ENCODE results near the gene PRPF40A.

The PRPF40A gene

GRCh38 chr2:152630466-152630865, 86.8 kb downstream of the PRPF40A start:
- Mint-ChIP-seq H3K4me3 (no peak overlapping the region), H3K27ac (no peak overlapping the region), H3K36me3 (no peaks in the 10 kb centered on the region), H3K9me3 (no peaks in the 10 kb centered on the region), H3K4me1 (peaks cover 0 to 2% of the 10 kb centered on the region in 2 donors), H3K27me3 (no peaks in the 10 kb centered on the region)
- ATAC-seq (replicated peaks) = no peak
- no peak for DNase-seq

GRCh38 chr2:152629202-152629601, 88.1 kb downstream of the PRPF40A start:
- Mint-ChIP-seq H3K27ac (no peak overlapping the region), H3K9me3 (no peaks in the 10 kb centered on the region), H3K4me1 (no peaks in the 10 kb centered on the region), H3K27me3 (no peaks in the 10 kb centered on the region), H3K36me3 (no peaks in the 10 kb centered on the region), H3K4me3 (no peak overlapping the region)
- DNase-seq (no peak), ATAC-seq (replicated peaks) (no peak)

GRCh38 chr2:152627351-152627957, 89.8 kb downstream of the PRPF40A start:
- H3K4me3 Mint-ChIP-seq = no peak overlapping the region
- H3K27me3 Mint-ChIP-seq = no peaks in the 10 kb centered on the region
- no peak overlapping the region for H3K27ac Mint-ChIP-seq
- DNase-seq = no peak
- no peaks in the 10 kb centered on the region for H3K36me3 Mint-ChIP-seq
- no peaks in the 10 kb centered on the region for H3K9me3 Mint-ChIP-seq
- peak; percentile 46 to 61 for ATAC-seq (replicated peaks)
- no peaks in the 10 kb centered on the region for H3K4me1 Mint-ChIP-seq

- ATAC-seq (replicated peaks) (no peak), DNase-seq (no peak)
- Mint-ChIP-seq H3K27ac (no peak overlapping the region), H3K36me3 (no peaks in the 10 kb centered on the region), H3K27me3 (no peaks in the 10 kb centered on the region), H3K9me3 (no peaks in the 10 kb centered on the region), H3K4me3 (no peak overlapping the region), H3K4me1 (no peaks in the 10 kb centered on the region)
Measured at GRCh38 chr2:152626911-152627339, 90.3 kb downstream of the PRPF40A start.

- no peak for ATAC-seq (replicated peaks)
- Mint-ChIP-seq H3K36me3 (peaks cover 0 to 1% of the 10 kb centered on the region in 2 donors), H3K9me3 (no peaks in the 10 kb centered on the region), H3K27ac (no peak overlapping the region), H3K4me3 (no peak overlapping the region), H3K4me1 (no peaks in the 10 kb centered on the region), H3K27me3 (no peaks in the 10 kb centered on the region)
- no peak for DNase-seq
Measured at GRCh38 chr2:152624805-152625204, 92.5 kb downstream of the PRPF40A start.

- no peaks in the 10 kb centered on the region for H3K9me3 Mint-ChIP-seq
- no peaks in the 10 kb centered on the region for H3K4me1 Mint-ChIP-seq
- no peak overlapping the region for H3K4me3 Mint-ChIP-seq
- no peak overlapping the region for H3K27ac Mint-ChIP-seq
- no peak for DNase-seq
- H3K36me3 Mint-ChIP-seq = peaks cover 2 to 7% of the 10 kb centered on the region in 2 donors
- no peaks in the 10 kb centered on the region for H3K27me3 Mint-ChIP-seq
- ATAC-seq (replicated peaks) = no peak
Measured at GRCh38 chr2:152623775-152624174, 93.5 kb downstream of the PRPF40A start.

GRCh38 chr2:152623076-152623740, 94.1 kb downstream of the PRPF40A start:
- Mint-ChIP-seq H3K9me3 (no peaks in the 10 kb centered on the region), H3K4me3 (no peak overlapping the region), H3K36me3 (peaks cover 2 to 9% of the 10 kb centered on the region in 2 donors), H3K27ac (no peak overlapping the region), H3K4me1 (no peaks in the 10 kb centered on the region), H3K27me3 (no peaks in the 10 kb centered on the region)
- DNase-seq (no peak), ATAC-seq (replicated peaks) (no peak)

GRCh38 chr2:152622219-152622618, 95.0 kb downstream of the PRPF40A start:
- no peaks in the 10 kb centered on the region for H3K4me1 Mint-ChIP-seq
- H3K9me3 Mint-ChIP-seq = no peaks in the 10 kb centered on the region
- H3K27me3 Mint-ChIP-seq = no peaks in the 10 kb centered on the region
- DNase-seq = no peak
- no peak overlapping the region for H3K4me3 Mint-ChIP-seq
- ATAC-seq (replicated peaks) = no peak
- H3K36me3 Mint-ChIP-seq = peaks cover 2 to 9% of the 10 kb centered on the region in 2 donors
- no peak overlapping the region for H3K27ac Mint-ChIP-seq

- no peak for ATAC-seq (replicated peaks)
- Mint-ChIP-seq H3K4me1 (no peaks in the 10 kb centered on the region), H3K36me3 (peaks cover 3 to 9% of the 10 kb centered on the region in 2 donors), H3K27ac (no peak overlapping the region), H3K27me3 (no peaks in the 10 kb centered on the region), H3K9me3 (no peaks in the 10 kb centered on the region), H3K4me3 (no peak overlapping the region)
- no peak for DNase-seq
Measured at GRCh38 chr2:152620985-152621384, 96.3 kb downstream of the PRPF40A start.

- H3K4me1 Mint-ChIP-seq = peaks cover 2% of the 10 kb centered on the region in 2 donors
- ATAC-seq (replicated peaks) (no peak), DNase-seq (no peak)
- no peaks in the 10 kb centered on the region for H3K27me3 Mint-ChIP-seq
- no peak overlapping the region for H3K4me3 Mint-ChIP-seq
- no peak overlapping the region for H3K27ac Mint-ChIP-seq
- peaks cover 3 to 9% of the 10 kb centered on the region in 2 donors for H3K36me3 Mint-ChIP-seq
- H3K9me3 Mint-ChIP-seq = no peaks in the 10 kb centered on the region
Measured at GRCh38 chr2:152620208-152620607, 97.1 kb downstream of the PRPF40A start.

- ATAC-seq (replicated peaks) = no peak
- DNase-seq = no peak
- no peaks in the 10 kb centered on the region for H3K9me3 Mint-ChIP-seq
- H3K27me3 Mint-ChIP-seq = no peaks in the 10 kb centered on the region
- no peak overlapping the region for H3K27ac Mint-ChIP-seq
- no peak overlapping the region for H3K4me3 Mint-ChIP-seq
- peaks cover 13 to 21% of the 10 kb centered on the region in 2 donors for H3K4me1 Mint-ChIP-seq
- H3K36me3 Mint-ChIP-seq = peaks cover 3 to 9% of the 10 kb centered on the region in 2 donors
Measured at GRCh38 chr2:152618193-152618564, 99.1 kb downstream of the PRPF40A start.

- no peak overlapping the region for H3K4me3 Mint-ChIP-seq
- H3K4me1 Mint-ChIP-seq = peaks cover 18 to 27% of the 10 kb centered on the region in 2 donors
- DNase-seq (no peak), ATAC-seq (replicated peaks) (no peak)
- H3K27me3 Mint-ChIP-seq = no peaks in the 10 kb centered on the region
- peaks cover 3 to 9% of the 10 kb centered on the region in 2 donors for H3K36me3 Mint-ChIP-seq
- H3K9me3 Mint-ChIP-seq = no peaks in the 10 kb centered on the region
- H3K27ac Mint-ChIP-seq = no peak overlapping the region
Measured at GRCh38 chr2:152617456-152618192, 99.6 kb downstream of the PRPF40A start.

GRCh38 chr2:152615177-152615576, 102.1 kb downstream of the PRPF40A start:
- Mint-ChIP-seq H3K4me3 (no peak overlapping the region), H3K36me3 (peaks cover 3 to 9% of the 10 kb centered on the region in 2 donors), H3K27me3 (no peaks in the 10 kb centered on the region), H3K9me3 (no peaks in the 10 kb centered on the region), H3K4me1 (peaks cover 27 to 40% of the 10 kb centered on the region in 2 donors), H3K27ac (no peak overlapping the region)
- no peak for DNase-seq
- no peak for ATAC-seq (replicated peaks)

GRCh38 chr2:152613235-152613634, 104.0 kb downstream of the PRPF40A start:
- Mint-ChIP-seq H3K36me3 (peaks cover 0 to 1% of the 10 kb centered on the region in 2 donors), H3K27ac (peak overlapping the region; percentile 72), H3K27me3 (no peaks in the 10 kb centered on the region), H3K4me1 (peaks cover 27 to 40% of the 10 kb centered on the region in 2 donors), H3K4me3 (peak overlapping the region; percentile 13 to 46), H3K9me3 (no peaks in the 10 kb centered on the region)
- ATAC-seq (replicated peaks) (peak; percentile 55 to 69), DNase-seq (no peak)
